Lower leg skin (tissue), 3 donors: ENCODE measurements around the gene GPC4.

Experiments used
- POLR2A ChIP-seq, 2 donors: fragments of 450-650 bp; IDR thresholded peaks; one replicate each; pipeline ENCODE4 v1.6.1; 2016 to 2017; ENCODE audit warnings: antibody characterized with exemption in 2 of 2, mild to moderate bottlenecking in 1 of 2, moderate library complexity in 1 of 2
- TF ChIP-seq, protein P1 (sequence below), 3 donors: fragments of 450-650 bp; IDR thresholded peaks; one replicate each; pipeline ENCODE4 v1.5.1; 2016; ENCODE audit warnings: antibody characterized with exemption in 3 of 3, mild to moderate bottlenecking in 3 of 3, moderate library complexity in 2 of 3

DNA sequence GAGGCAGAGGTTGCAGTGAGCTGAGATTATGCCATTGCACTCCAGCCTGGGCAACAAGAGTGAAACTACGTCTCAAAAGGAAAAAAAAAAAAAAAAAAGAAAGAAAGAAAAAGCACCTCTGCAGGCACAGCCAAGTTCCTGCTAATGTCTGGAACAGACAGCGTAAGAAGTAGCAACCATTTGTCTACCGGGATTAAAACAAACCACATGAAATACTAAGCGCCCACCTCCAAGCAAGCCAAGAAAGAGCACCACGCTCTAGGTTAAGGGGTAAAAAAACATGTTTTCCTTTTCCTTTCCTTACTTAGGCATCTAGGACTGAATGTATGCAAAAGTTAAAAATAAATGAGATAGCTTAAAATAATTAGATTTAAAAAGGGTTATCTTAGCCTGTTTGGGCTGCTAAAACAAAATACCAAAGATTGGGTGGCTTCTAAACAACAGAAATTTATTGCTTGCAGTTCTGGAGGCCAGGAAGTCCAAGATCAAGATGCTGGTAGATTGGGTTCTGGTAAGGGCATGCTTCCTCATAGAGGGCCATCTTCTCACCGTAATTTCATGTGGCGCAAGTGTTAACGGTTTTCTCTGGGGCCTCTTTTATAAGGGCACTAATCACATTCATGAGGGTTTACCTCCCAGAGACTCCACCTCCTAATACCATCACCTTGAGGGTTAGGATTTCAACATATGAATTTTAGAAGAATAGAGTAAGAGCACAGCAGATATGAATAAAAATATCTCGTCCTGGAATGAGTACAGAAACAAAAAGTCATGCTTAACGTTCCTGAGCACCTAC is 12.3 kb downstream of the GPC4 start:
- TF ChIP-seq, protein P1, sequence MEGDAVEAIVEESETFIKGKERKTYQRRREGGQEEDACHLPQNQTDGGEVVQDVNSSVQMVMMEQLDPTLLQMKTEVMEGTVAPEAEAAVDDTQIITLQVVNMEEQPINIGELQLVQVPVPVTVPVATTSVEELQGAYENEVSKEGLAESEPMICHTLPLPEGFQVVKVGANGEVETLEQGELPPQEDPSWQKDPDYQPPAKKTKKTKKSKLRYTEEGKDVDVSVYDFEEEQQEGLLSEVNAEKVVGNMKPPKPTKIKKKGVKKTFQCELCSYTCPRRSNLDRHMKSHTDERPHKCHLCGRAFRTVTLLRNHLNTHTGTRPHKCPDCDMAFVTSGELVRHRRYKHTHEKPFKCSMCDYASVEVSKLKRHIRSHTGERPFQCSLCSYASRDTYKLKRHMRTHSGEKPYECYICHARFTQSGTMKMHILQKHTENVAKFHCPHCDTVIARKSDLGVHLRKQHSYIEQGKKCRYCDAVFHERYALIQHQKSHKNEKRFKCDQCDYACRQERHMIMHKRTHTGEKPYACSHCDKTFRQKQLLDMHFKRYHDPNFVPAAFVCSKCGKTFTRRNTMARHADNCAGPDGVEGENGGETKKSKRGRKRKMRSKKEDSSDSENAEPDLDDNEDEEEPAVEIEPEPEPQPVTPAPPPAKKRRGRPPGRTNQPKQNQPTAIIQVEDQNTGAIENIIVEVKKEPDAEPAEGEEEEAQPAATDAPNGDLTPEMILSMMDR (IDR thresholded peaks at IDR 0.05), result no peak
- no peak for TF ChIP-seq POLR2A (IDR thresholded peaks at IDR 0.05)
